Subcutaneous adipose tissue (tissue), 4 donors: ENCODE results near the gene CSMD2. TPM values are rescaled to one million over a fixed set of nuclear protein-coding genes. Genes with fewer than 3 reads are reported as not detected.

Experiments used
- CTCF ChIP-seq: fragments of 450-650 bp; IDR thresholded peaks from one replicate; pipeline ENCODE4 v1.5.1; 2016; ENCODE audit warnings: low read depth, mild to moderate bottlenecking, control low read depth, antibody characterized with exemption, moderate library complexity
- total RNA-seq, 4 donors: library from RNA; depleted of rRNA; stranded (reverse); fragments of >200 nt; gene quantifications; one replicate each; pipeline ENCODE4 v1.1.0, GENCODE V29; 2016

The CSMD2 gene
- total RNA-seq, 4 donors from 2014 or later = 0.38 to 4.4 (median 1.00) TPM

- TF ChIP-seq CTCF = no peak
Measured at GRCh38 chr1:33777337-33777736, 387.7 kb downstream of the CSMD2 start.

DNA sequence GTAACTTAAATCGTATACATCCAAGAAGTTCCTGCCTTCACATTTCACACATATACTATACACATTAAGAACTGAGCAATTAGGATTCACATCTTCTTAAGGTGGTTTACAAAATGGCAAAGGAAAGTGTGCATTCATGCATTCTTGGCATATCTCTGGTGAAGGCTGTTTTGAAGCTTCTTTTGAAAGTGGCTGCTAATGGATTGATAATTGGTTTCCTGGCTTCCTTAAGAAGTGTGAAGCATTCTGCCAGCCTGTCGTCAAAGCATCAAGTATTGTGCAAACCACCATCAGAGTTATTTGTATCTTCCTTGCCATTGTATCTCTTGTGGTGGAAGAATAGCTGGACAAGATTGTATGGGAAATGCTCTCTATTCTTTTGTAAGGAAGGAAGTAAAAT is 396.2 kb downstream of the CSMD2 start:
- TF ChIP-seq CTCF = no peak

DNA sequence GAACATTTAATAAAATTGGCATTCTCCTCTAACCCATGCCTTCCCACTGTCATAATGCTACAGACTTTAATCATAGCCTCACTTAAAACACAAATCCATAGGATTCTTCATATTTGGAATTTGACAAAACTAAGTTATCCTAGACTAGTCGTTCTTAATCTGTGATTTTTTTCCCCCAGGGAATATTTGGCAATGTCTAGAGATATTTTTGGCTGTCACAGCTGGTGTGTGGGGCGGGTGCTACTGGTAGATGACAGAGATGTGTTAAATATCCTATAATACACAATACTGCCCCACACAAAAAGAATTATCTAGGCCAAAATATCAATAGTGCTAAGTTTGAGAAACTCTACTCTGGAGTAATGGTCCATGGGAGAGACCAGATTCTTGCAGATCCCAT is 396.9 kb downstream of the CSMD2 start:
- no peak for TF ChIP-seq CTCF

- no peak for TF ChIP-seq CTCF
Measured at GRCh38 chr1:33764149-33764548, 400.9 kb downstream of the CSMD2 start.

DNA sequence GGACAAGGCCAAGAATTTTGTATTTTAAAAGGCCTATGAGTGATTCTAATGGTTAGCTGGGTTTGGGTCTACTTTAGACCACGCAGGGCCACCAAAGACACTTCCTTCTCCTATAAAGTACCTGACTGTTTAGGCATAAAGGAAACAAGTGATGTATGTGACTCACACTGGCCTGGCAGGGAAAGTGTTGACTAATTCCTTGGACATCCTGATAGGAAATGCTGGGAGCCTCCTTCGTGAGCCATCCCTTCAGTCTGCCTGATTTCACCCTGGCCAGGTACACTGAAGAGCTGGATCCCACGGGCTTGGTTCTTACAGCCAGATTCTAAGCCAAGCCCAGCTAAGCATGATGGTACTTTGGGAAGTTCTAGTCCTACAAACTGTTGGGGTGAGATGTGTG is 401.6 kb downstream of the CSMD2 start:
- TF ChIP-seq CTCF = no peak

- no peak for TF ChIP-seq CTCF
Measured at GRCh38 chr1:33762962-33763361, 402.1 kb downstream of the CSMD2 start.

- TF ChIP-seq CTCF = no peak
Measured at GRCh38 chr1:33762109-33762830, 402.8 kb downstream of the CSMD2 start.
